WTC11 (cell line): Measurements from ENCODE around the gene PIRT.

ENCODE experiments used
- CBFB ChIP-seq: sonication (generic); formaldehyde crosslinking; IDR thresholded peaks from 2 replicates; pipeline ENCODE4 v1.8.1; 2022; ENCODE audit warnings: mild to moderate bottlenecking, low read depth, missing genetic modification reagents
- ETV6 ChIP-seq: sonication (generic); formaldehyde crosslinking; IDR thresholded peaks from 2 replicates; pipeline ENCODE4 v1.8.1; 2022; ENCODE audit warnings: mild to moderate bottlenecking, missing genetic modification reagents
- ZBTB21 ChIP-seq: sonication (generic); formaldehyde crosslinking; IDR thresholded peaks from 2 replicates; pipeline ENCODE4 v1.8.1; 2023; ENCODE audit warnings: mild to moderate bottlenecking, missing genetic modification reagents, borderline replicate concordance
- TF ChIP-seq, protein P1 (sequence below): fragments of 200-600 bp; IDR thresholded peaks from 2 replicates; pipeline ENCODE4 v1.8.0; 2022; ENCODE audit warnings: antibody characterized with exemption
- TF ChIP-seq, protein P2 (sequence below): sonication (generic); formaldehyde crosslinking; IDR thresholded peaks from 2 replicates; pipeline ENCODE4 v1.8.0; 2022; ENCODE audit warnings: mild to moderate bottlenecking, missing genetic modification reagents
- TF ChIP-seq, protein P3 (sequence below): sonication (generic); formaldehyde crosslinking; conservative IDR thresholded peaks from 2 replicates; pipeline ENCODE4 v1.8.1; 2022; ENCODE audit warnings: mild to moderate bottlenecking, missing genetic modification reagents
- TF ChIP-seq, protein P4 (sequence below): sonication (generic); formaldehyde crosslinking; IDR thresholded peaks from 2 replicates; pipeline ENCODE4 v1.8.1; 2023; ENCODE audit warnings: mild to moderate bottlenecking, missing genetic modification reagents, moderate library complexity
- TF ChIP-seq, protein P5 (sequence below): sonication (generic); formaldehyde crosslinking; IDR thresholded peaks from 2 replicates; pipeline ENCODE4 v1.8.1; 2023; ENCODE audit warnings: mild to moderate bottlenecking, missing genetic modification reagents, moderate library complexity
- TF ChIP-seq, protein P6 (sequence below): fragments of 250-450 bp; sonication (Bioruptor Pico); IDR thresholded peaks from 2 replicates; pipeline ENCODE4 v1.9.0; 2021; ENCODE audit warnings: moderate library complexity, mild to moderate bottlenecking, inconsistent platforms, borderline replicate concordance

DNA sequence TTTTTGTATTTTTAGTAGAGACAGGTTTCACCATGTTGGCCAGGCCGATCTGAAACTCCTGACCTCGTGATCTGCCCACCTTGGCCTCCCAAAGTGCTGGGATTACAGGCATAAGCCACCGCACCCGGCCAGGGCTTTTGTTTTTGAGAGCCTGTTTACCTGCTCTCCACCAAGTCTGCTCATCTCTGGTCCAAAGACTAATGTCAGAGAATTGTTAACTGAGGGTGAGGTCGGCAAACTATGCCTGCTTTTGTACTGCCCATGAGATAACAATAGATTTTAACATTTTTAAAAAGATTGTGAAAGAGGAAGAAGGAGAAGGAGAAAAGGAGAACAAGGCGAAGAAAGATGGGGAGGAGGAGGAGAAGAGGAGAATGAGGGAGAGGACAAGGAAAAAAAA, 60.0 kb downstream of the PIRT start:
- TF ChIP-seq, protein P1, sequence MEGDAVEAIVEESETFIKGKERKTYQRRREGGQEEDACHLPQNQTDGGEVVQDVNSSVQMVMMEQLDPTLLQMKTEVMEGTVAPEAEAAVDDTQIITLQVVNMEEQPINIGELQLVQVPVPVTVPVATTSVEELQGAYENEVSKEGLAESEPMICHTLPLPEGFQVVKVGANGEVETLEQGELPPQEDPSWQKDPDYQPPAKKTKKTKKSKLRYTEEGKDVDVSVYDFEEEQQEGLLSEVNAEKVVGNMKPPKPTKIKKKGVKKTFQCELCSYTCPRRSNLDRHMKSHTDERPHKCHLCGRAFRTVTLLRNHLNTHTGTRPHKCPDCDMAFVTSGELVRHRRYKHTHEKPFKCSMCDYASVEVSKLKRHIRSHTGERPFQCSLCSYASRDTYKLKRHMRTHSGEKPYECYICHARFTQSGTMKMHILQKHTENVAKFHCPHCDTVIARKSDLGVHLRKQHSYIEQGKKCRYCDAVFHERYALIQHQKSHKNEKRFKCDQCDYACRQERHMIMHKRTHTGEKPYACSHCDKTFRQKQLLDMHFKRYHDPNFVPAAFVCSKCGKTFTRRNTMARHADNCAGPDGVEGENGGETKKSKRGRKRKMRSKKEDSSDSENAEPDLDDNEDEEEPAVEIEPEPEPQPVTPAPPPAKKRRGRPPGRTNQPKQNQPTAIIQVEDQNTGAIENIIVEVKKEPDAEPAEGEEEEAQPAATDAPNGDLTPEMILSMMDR = no peak
- TF ChIP-seq, protein P2, sequence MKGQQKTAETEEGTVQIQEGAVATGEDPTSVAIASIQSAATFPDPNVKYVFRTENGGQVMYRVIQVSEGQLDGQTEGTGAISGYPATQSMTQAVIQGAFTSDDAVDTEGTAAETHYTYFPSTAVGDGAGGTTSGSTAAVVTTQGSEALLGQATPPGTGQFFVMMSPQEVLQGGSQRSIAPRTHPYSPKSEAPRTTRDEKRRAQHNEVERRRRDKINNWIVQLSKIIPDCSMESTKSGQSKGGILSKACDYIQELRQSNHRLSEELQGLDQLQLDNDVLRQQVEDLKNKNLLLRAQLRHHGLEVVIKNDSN (CRISPR knock-in tag) = no peak
- TF ChIP-seq ZBTB21 (CRISPR knock-in tag) = no peak
- TF ChIP-seq, protein P3, sequence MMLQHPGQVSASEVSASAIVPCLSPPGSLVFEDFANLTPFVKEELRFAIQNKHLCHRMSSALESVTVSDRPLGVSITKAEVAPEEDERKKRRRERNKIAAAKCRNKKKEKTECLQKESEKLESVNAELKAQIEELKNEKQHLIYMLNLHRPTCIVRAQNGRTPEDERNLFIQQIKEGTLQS (CRISPR knock-in tag) = no peak
- TF ChIP-seq, protein P4, sequence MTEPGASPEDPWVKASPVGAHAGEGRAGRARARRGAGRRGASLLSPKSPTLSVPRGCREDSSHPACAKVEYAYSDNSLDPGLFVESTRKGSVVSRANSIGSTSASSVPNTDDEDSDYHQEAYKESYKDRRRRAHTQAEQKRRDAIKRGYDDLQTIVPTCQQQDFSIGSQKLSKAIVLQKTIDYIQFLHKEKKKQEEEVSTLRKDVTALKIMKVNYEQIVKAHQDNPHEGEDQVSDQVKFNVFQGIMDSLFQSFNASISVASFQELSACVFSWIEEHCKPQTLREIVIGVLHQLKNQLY (CRISPR knock-in tag) = no peak
- no peak for TF ChIP-seq ETV6 (CRISPR knock-in tag)
- TF ChIP-seq, protein P5, sequence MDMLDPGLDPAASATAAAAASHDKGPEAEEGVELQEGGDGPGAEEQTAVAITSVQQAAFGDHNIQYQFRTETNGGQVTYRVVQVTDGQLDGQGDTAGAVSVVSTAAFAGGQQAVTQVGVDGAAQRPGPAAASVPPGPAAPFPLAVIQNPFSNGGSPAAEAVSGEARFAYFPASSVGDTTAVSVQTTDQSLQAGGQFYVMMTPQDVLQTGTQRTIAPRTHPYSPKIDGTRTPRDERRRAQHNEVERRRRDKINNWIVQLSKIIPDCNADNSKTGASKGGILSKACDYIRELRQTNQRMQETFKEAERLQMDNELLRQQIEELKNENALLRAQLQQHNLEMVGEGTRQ (CRISPR knock-in tag) = no peak
- TF ChIP-seq, protein P6, sequence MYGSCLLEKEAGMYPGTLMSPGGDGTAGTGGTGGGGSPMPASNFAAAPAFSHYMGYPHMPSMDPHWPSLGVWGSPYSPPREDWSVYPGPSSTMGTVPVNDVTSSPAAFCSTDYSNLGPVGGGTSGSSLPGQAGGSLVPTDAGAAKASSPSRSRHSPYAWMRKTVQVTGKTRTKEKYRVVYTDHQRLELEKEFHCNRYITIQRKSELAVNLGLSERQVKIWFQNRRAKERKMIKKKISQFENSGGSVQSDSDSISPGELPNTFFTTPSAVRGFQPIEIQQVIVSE (CRISPR knock-in tag) = no peak
- TF ChIP-seq CBFB = no peak
